BJ (cell line): Measurements from ENCODE around the gene RNF38. TPM values are rescaled to one million over a fixed set of nuclear protein-coding genes. Genes with fewer than 3 reads are reported as not detected.

ENCODE experiments used
- CTCF ChIA-PET: fragments of 350-600 bp; formaldehyde crosslinking; extraction: SDS; loops from one replicate; lab custom pipeline; 2021; ENCODE audit warnings: antibody characterized with exemption, inconsistent platforms; lab: Yijun Ruan, JAX
- POLR2A ChIA-PET: fragments of 300-600 bp; sonication (Branson Sonifier 250); formaldehyde crosslinking; extraction: SDS; loops from one replicate; lab custom pipeline; 2021; ENCODE audit warnings: antibody characterized with exemption; lab: Charles Lee
- DNase-seq: peaks from one replicate; pipeline ENCODE4 v3.0.0-alpha.2; 2011; ENCODE audit warnings: low read depth
- H3K27me3 ChIP-seq: 2 replicates; pipeline ENCODE4 v1.6.0; 2011; ENCODE audit warnings: low read length; ENCODE audit not compliant: control insufficient read depth, insufficient read depth
- H3K36me3 ChIP-seq: 2 replicates; pipeline ENCODE4 v1.5.1; 2011; ENCODE audit warnings: low read length; ENCODE audit not compliant: control insufficient read depth, insufficient read depth
- H3K4me3 ChIP-seq: 2 replicates; pipeline ENCODE4 v1.5.1; 2011; ENCODE audit warnings: low read depth, mild to moderate bottlenecking, control low read depth, low read length
- polyA plus RNA-seq: library from polyadenylated mRNA; depleted of rRNA; stranded (reverse); fragments of >200 nt; gene quantifications from 2 replicates; pipeline ENCODE4 v1.2.3, GENCODE V29; 2011
- TF ChIP-seq, protein P1 (sequence below): IDR thresholded peaks from 2 replicates; pipeline ENCODE4 v1.5.1; 2011; ENCODE audit warnings: low read depth, mild to moderate bottlenecking, control low read depth, inconsistent platforms, low read length, moderate library complexity; ENCODE audit not compliant: insufficient read depth

The RNF38 gene
- polyA plus RNA-seq, 1 experiment = 20.0 TPM

DNA sequence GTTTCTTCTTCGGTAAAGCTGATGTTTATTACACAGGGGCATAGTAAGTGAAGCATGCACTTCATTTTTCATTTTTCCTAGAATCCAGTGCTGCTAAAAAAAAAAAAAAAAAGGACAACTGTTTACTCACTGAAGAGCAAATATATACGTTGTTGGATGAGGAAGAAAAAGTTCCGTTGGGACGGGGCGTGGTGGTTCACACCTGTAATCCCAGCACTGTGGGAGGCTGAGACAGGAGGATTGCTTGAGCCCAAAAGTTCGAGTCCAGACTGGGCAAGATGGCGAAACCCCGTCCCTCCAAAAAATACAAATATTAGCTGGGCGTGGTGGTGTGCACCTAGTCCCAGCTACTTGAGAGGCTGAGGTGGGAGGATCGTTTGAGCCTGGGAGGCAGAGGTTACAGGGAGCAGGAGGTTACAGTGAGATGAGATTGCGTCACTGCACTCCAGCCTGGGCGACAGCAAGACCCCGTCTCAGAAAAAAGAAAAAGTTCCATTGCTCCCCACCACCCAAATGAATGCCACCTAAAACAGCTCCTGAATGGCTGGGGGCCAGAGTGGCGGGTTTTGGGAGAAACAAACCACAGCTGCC is 81.8 kb downstream of the RNF38 start:
- H3K4me3 ChIP-seq = no peak overlapping the region
- H3K27me3 ChIP-seq = peaks cover 3% of the 10 kb centered on the region
- CTCF ChIA-PET = interaction anchor here (0.7 to 1.5 kb wide), 3 partner anchors 10 to 49 kb away, joined by 4 to 7 read pairs (median 5); no protein-coding TSS in a partner anchor
- POLR2A ChIA-PET = no interaction called here
- no peak for DNase-seq
- no peaks in the 10 kb centered on the region for H3K36me3 ChIP-seq
- TF ChIP-seq, protein P1, sequence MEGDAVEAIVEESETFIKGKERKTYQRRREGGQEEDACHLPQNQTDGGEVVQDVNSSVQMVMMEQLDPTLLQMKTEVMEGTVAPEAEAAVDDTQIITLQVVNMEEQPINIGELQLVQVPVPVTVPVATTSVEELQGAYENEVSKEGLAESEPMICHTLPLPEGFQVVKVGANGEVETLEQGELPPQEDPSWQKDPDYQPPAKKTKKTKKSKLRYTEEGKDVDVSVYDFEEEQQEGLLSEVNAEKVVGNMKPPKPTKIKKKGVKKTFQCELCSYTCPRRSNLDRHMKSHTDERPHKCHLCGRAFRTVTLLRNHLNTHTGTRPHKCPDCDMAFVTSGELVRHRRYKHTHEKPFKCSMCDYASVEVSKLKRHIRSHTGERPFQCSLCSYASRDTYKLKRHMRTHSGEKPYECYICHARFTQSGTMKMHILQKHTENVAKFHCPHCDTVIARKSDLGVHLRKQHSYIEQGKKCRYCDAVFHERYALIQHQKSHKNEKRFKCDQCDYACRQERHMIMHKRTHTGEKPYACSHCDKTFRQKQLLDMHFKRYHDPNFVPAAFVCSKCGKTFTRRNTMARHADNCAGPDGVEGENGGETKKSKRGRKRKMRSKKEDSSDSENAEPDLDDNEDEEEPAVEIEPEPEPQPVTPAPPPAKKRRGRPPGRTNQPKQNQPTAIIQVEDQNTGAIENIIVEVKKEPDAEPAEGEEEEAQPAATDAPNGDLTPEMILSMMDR = no peak

DNA sequence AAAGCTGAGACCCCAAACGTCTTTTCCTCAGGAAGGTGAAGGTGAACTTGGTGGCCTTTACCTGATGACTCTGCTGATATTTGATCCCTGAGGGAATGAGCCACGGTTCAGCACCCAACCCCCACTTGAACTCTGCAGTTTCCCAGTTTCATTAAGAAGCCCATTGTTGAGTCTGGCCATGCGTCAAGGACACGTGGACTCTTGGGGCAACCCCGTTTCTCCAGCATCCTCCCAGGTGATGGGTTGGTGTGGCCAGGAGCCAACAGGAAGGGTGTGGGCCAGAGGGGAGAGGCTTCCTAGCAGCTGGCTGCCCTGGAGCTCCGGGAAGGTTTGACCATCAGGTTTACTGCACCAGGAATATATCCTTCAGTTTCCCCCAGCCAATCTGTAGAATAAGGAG is 82.3 kb downstream of the RNF38 start:
- POLR2A ChIA-PET = no interaction called here

DNA sequence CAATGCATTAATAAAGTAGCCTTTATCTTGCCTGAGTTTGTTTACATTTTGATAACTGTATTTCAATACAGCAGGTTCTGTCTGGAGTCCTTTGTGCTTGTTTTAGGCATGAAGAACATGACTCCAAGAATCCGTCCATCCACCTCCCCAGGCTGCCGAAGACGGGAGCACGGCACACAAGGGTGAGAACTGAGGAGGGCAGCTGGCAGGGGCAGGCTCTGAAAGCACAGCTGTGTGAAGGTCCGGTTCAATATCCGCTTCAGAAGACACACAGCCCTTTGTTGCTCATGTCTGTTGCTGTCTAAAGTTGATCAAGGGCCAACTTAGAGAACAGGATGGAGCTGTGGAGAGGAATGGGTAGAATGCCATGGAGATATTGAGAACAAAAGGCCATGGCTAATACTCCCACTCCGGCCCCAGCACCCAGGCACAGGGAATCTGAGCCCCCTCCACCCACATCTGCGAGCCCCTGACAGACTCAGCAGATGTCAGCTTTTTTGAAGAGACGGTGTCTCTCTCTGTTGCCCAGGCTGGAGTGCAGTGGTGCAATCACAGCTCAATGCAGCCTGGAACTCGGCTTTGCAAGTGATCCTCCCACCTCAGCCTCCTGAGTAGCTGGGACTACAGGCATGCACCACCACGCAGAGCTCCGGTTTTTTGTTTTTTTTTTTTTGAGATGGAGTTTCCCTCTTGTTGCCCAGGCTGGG is 83.3 kb downstream of the RNF38 start:
- no peak for DNase-seq
- H3K36me3 ChIP-seq = no peaks in the 10 kb centered on the region
- ChIA-PET POLR2A (no interaction called here), CTCF (interaction anchor here (0.6 to 1.8 kb wide), 2 partner anchors 8 to 12 kb away, joined by 3 to 8 read pairs; no protein-coding TSS in a partner anchor)
- peaks cover 3% of the 10 kb centered on the region for H3K27me3 ChIP-seq
- H3K4me3 ChIP-seq = no peak overlapping the region
- TF ChIP-seq, protein P1 = no peak

More for the DNA sequence above, 82.3 kb downstream of the RNF38 start:
- H3K27me3 ChIP-seq = peaks cover 3% of the 10 kb centered on the region
- TF ChIP-seq, protein P1 = no peak
- CTCF ChIA-PET = no interaction called here
- no peak overlapping the region for H3K4me3 ChIP-seq
- DNase-seq = no peak
- H3K36me3 ChIP-seq = no peaks in the 10 kb centered on the region

DNA sequence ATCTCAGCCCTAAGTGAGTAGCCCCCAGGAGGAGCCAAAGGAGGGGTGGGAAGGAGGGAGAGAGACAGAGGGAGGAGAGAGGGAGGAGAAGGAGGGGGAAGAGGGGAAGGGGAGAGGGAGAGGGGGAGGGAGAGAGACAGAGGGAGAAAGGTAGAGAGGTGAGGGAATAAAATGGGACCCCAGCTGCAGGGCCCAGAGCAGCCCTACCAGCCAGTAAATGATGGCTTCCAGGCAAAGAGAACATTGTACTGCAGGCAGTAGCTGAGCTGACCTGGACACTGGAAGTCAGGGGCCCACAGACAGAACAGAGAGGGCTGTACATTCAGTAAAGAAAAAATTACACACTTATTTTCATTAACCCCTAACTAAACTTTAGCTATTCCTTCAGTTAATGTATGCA is 84.0 kb downstream of the RNF38 start:
- no peak for DNase-seq
- TF ChIP-seq, protein P1 = no peak
- ChIA-PET CTCF (interaction anchor here (0.6 to 1.8 kb wide), 3 partner anchors 9 to 13 kb away, joined by 3 to 8 read pairs (median 3); no protein-coding TSS in a partner anchor), POLR2A (no interaction called here)
- H3K4me3 ChIP-seq = no peak overlapping the region
- no peaks in the 10 kb centered on the region for H3K36me3 ChIP-seq
- H3K27me3 ChIP-seq = peaks cover 3% of the 10 kb centered on the region

DNA sequence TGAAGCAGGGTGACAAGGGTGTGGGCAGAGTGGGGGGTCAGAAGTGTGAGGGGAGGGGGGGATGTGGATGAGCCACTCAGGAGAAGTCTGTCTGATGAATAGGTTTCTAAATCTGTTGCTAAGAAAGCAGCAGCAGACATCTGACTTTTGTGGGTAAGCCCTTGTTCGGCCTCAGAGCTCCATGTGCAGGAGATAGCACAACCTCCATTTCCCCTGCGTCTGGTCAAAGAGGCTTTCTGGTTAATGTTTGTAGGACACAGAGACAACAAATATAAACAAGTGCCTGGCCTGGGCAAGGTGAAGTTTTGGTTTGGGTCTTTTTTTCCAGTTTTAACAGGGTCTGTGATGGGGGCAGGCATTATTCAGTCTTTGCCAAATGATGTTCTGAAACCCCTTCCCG is 84.8 kb downstream of the RNF38 start:
- no peaks in the 10 kb centered on the region for H3K36me3 ChIP-seq
- peaks cover 3% of the 10 kb centered on the region for H3K27me3 ChIP-seq
- H3K4me3 ChIP-seq = no peak overlapping the region
- no peak for DNase-seq
- POLR2A ChIA-PET = no interaction called here
- TF ChIP-seq, protein P1 = no peak
- CTCF ChIA-PET = interaction anchor here (0.7 to 1.9 kb wide), 3 partner anchors 10 to 326 kb away, joined by 3 to 6 read pairs (median 4); no protein-coding TSS in a partner anchor
